Thymus (tissue), 11 donors: ENCODE data around the gene STAG2. TPM values are rescaled to one million over a fixed set of nuclear protein-coding genes. Genes with fewer than 3 reads are reported as not detected.

Experiments
- DNase-seq, 9 donors: peaks; one replicate each; pipeline ENCODE4 v3.0.0-alpha.2; 2013; ENCODE audit warnings: low spot score in 9 of 9, low read depth in 6 of 9, missing footprints in 1 of 9
- H3K27ac ChIP-seq, 2 donors: one replicate each; pipeline ENCODE4 v1.5.1; 2013; ENCODE audit warnings: control low read depth in 1 of 2, low read depth in 1 of 2, low read length in 1 of 2, mild to moderate bottlenecking in 1 of 2, moderate library complexity in 1 of 2
- H3K27me3 ChIP-seq, 2 donors: one replicate each; pipeline ENCODE4 v1.5.1; 2013; ENCODE audit warnings: low read length in 1 of 2; ENCODE audit not compliant: control insufficient read depth in 2 of 2, insufficient read depth in 1 of 2
- H3K36me3 ChIP-seq, 2 donors: one replicate each; pipeline ENCODE4 v1.5.1; 2013; ENCODE audit warnings: low read length in 1 of 2, mild to moderate bottlenecking in 1 of 2, moderate library complexity in 1 of 2; ENCODE audit not compliant: control insufficient read depth in 2 of 2, insufficient read depth in 2 of 2
- H3K4me1 ChIP-seq, 2 donors: one replicate each; pipeline ENCODE4 v1.5.1; 2013; ENCODE audit warnings: low read length in 2 of 2; ENCODE audit not compliant: control insufficient read depth in 2 of 2, insufficient read depth in 2 of 2
- H3K4me3 ChIP-seq, 2 donors: one replicate each; pipeline ENCODE4 v1.5.1; 2013; ENCODE audit warnings: low read length in 2 of 2, control low read depth in 1 of 2, mild to moderate bottlenecking in 1 of 2
- H3K9me3 ChIP-seq, 2 donors: one replicate each; pipeline ENCODE4 v1.5.1; 2013; ENCODE audit warnings: low read length in 1 of 2, mild to moderate bottlenecking in 1 of 2; ENCODE audit not compliant: control insufficient read depth in 2 of 2, insufficient read depth in 1 of 2
- WGBS: extraction: QIAGEN DNeasy Blood & Tissue Kit; methylation state at CpG from one replicate; pipeline ENCODE4 v1.1.7; 2013; 5-methylcytosine and 5-hydroxymethylcytosine counted together
- polyA plus RNA-seq: library from polyadenylated mRNA; stranded (reverse); fragments of 200-250 nt; gene quantifications from one replicate; pipeline ENCODE4 v1.2.3, GENCODE V29; 2013
- total RNA-seq: library from RNA; stranded (reverse); fragments of 120-200 nt; gene quantifications from one replicate; pipeline ENCODE4 v1.2.4, GENCODE V29; 2013
- donor health status: healthy.

Gene STAG2
- total and polyA plus RNA-seq, 2 donors: 44.0 to 147 TPM

GRCh38 chrX:123989235-123989634 lies 27.7 kb downstream of the STAG2 start:
- H3K4me3 ChIP-seq: no peak overlapping the region
- H3K4me1 ChIP-seq: no peaks in the 10 kb centered on the region
- H3K27ac ChIP-seq: no peak overlapping the region
- no peaks in the 10 kb centered on the region for H3K27me3 ChIP-seq
- no peak for DNase-seq
- WGBS: 96% methylated on average over 1 of the region's 1 CpG
- peaks cover 0 to 4% of the 10 kb centered on the region in 2 donors for H3K36me3 ChIP-seq
- no peaks in the 10 kb centered on the region for H3K9me3 ChIP-seq

- Histone ChIP-seq H3K36me3 (peaks cover 0 to 4% of the 10 kb centered on the region in 2 donors), H3K9me3 (no peaks in the 10 kb centered on the region), H3K4me1 (no peaks in the 10 kb centered on the region), H3K27ac (no peak overlapping the region), H3K27me3 (no peaks in the 10 kb centered on the region), H3K4me3 (no peak overlapping the region)
- WGBS: 97% methylated on average over 2 of the region's 2 CpGs
- DNase-seq: no peak
Observed at GRCh38 chrX:123990169-123990568, 28.7 kb downstream of the STAG2 start.

GRCh38 chrX:123990602-123991001 lies 29.1 kb downstream of the STAG2 start:
- Histone ChIP-seq H3K27me3 (no peaks in the 10 kb centered on the region), H3K9me3 (no peaks in the 10 kb centered on the region), H3K36me3 (peaks cover 0 to 4% of the 10 kb centered on the region in 2 donors), H3K4me1 (no peaks in the 10 kb centered on the region), H3K27ac (no peak overlapping the region), H3K4me3 (no peak overlapping the region)
- WGBS: 80% methylated on average over 3 of the region's 3 CpGs
- no peak for DNase-seq

- Histone ChIP-seq H3K36me3 (peaks cover 0 to 4% of the 10 kb centered on the region in 2 donors), H3K27me3 (no peaks in the 10 kb centered on the region), H3K9me3 (no peaks in the 10 kb centered on the region), H3K4me3 (no peak overlapping the region), H3K4me1 (no peaks in the 10 kb centered on the region), H3K27ac (no peak overlapping the region)
- WGBS: 100% methylated on average over 1 of the region's 1 CpG
- DNase-seq: no peak
Observed at GRCh38 chrX:123993326-123993725, 31.8 kb downstream of the STAG2 start.

- Histone ChIP-seq H3K27me3 (no peaks in the 10 kb centered on the region), H3K36me3 (peaks cover 0 to 4% of the 10 kb centered on the region in 2 donors), H3K4me3 (no peak overlapping the region), H3K27ac (no peak overlapping the region), H3K9me3 (no peaks in the 10 kb centered on the region), H3K4me1 (no peaks in the 10 kb centered on the region)
- no peak for DNase-seq
- 75% methylated on average over 3 of the region's 3 CpGs for WGBS
Observed at GRCh38 chrX:123993904-123994635, 32.6 kb downstream of the STAG2 start.

- no peak for DNase-seq
- no peaks in the 10 kb centered on the region for H3K9me3 ChIP-seq
- no peaks in the 10 kb centered on the region for H3K27me3 ChIP-seq
- H3K4me1 ChIP-seq: no peaks in the 10 kb centered on the region
- H3K36me3 ChIP-seq: peaks cover 0 to 4% of the 10 kb centered on the region in 2 donors
- no peak overlapping the region for H3K4me3 ChIP-seq
- no peak overlapping the region for H3K27ac ChIP-seq
- WGBS: 95% methylated on average over 7 of the region's 7 CpGs
Observed at GRCh38 chrX:123994730-123995129, 33.2 kb downstream of the STAG2 start.

GRCh38 chrX:124001581-124001980 lies 40.1 kb downstream of the STAG2 start:
- no peak overlapping the region for H3K4me3 ChIP-seq
- no peaks in the 10 kb centered on the region for H3K9me3 ChIP-seq
- 92% methylated on average over 2 of the region's 2 CpGs for WGBS
- no peak overlapping the region for H3K27ac ChIP-seq
- H3K36me3 ChIP-seq: no peaks in the 10 kb centered on the region
- DNase-seq: no peak
- H3K27me3 ChIP-seq: no peaks in the 10 kb centered on the region
- no peaks in the 10 kb centered on the region for H3K4me1 ChIP-seq

- H3K4me3 ChIP-seq: no peak overlapping the region
- no peaks in the 10 kb centered on the region for H3K27me3 ChIP-seq
- H3K4me1 ChIP-seq: no peaks in the 10 kb centered on the region
- DNase-seq: no peak
- no peak overlapping the region for H3K27ac ChIP-seq
- peaks cover 0 to 2% of the 10 kb centered on the region in 2 donors for H3K36me3 ChIP-seq
- H3K9me3 ChIP-seq: no peaks in the 10 kb centered on the region
Observed at GRCh38 chrX:124005228-124005627, 43.7 kb downstream of the STAG2 start.

- Histone ChIP-seq H3K27ac (no peak overlapping the region), H3K4me1 (no peaks in the 10 kb centered on the region), H3K9me3 (no peaks in the 10 kb centered on the region), H3K36me3 (peaks cover 0 to 2% of the 10 kb centered on the region in 2 donors), H3K27me3 (no peaks in the 10 kb centered on the region), H3K4me3 (no peak overlapping the region)
- DNase-seq: no peak
- WGBS: 91% methylated on average over 3 of the region's 3 CpGs
Observed at GRCh38 chrX:124010157-124010556, 48.7 kb downstream of the STAG2 start.
